ENCODE measurements around the gene NPBWR2. TPM values are rescaled to one million over a fixed set of nuclear protein-coding genes. Genes with fewer than 3 reads are reported as not detected.

The NPBWR2 gene, protein sequence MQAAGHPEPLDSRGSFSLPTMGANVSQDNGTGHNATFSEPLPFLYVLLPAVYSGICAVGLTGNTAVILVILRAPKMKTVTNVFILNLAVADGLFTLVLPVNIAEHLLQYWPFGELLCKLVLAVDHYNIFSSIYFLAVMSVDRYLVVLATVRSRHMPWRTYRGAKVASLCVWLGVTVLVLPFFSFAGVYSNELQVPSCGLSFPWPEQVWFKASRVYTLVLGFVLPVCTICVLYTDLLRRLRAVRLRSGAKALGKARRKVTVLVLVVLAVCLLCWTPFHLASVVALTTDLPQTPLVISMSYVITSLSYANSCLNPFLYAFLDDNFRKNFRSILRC
- polyA plus RNA-seq (2012; rRNA removed): not detected in 2 replicates
- polyA plus RNA-seq (2012; cell fraction: cytosol; rRNA removed): not detected in 2 replicates
- polyA plus RNA-seq (2012; cell fraction: nucleus; rRNA removed): not detected in 2 replicates

- Histone ChIP-seq H3K27me3 (ENCODE audit: insufficient read depth) (no peaks in the 10 kb centered on the region; the same call in 1 of the 2 replicates), H4K20me1 (ENCODE audit: insufficient read depth) (no peaks in the 10 kb centered on the region), H3K27ac (ENCODE audit: low read depth in 2 of 2, low read length in 1 of 2) (no peak within 1 kb of the TSS), H3F3A (replicated peaks; ENCODE audit: insufficient read depth) (no peaks in the 10 kb centered on the region), H3K79me2 (ENCODE audit: insufficient read depth) (no peaks in the 10 kb centered on the region), H3K36me3 (replicated peaks in 1 of 2; ENCODE audit: control insufficient read depth in 1 of 2, insufficient read depth in 2 of 2, low read length in 1 of 2) (no peaks in the 10 kb centered on the region), H2AFZ (ENCODE audit: low read depth) (no peak within 1 kb of the TSS), H3K9me3 (no peaks in the 10 kb centered on the region), H3K9me2 (no peaks in the 10 kb centered on the region), H3K4me1 (ENCODE audit: control insufficient read depth in 1 of 2, insufficient read depth in 2 of 2, low read depth in 1 of 2, low read length in 1 of 2) (peaks cover 0 to 18% of the 10 kb centered on the region in 2 experiments; a peak in 1 of 4 replicates), H3K4me2 (no peak within 1 kb of the TSS), H3K4me3 (ENCODE audit: low read depth in 2 of 2, low read length in 1 of 2) (no peak within 1 kb of the TSS), H3K9ac (no peak within 1 kb of the TSS)
- CTCF ChIA-PET: interaction anchor here (0.8 to 15.6 kb wide), 6 partner anchors 8 to 127 kb away, joined by 3 to 252 read pairs (median 3); partner anchors contain the start of genes LKAAEAR1, OPRL1 and RGS19
- TF ChIP-seq SIN3A (IDR thresholded peaks at IDR 0.05; ENCODE audit: borderline replicate concordance, low read depth, low read length): no peak
- no peak for TF ChIP-seq USF1 (IDR thresholded peaks at IDR 0.05; ENCODE audit: borderline replicate concordance, low read depth)
- TF ChIP-seq FOXJ3 (CRISPR knock-in tag; IDR thresholded peaks at IDR 0.05): no peak
- no peak for TF ChIP-seq EZH2phosphoT487 (IDR thresholded peaks at IDR 0.05; ENCODE audit: borderline replicate concordance, low read depth)
- no peak for TF ChIP-seq REST (IDR thresholded peaks at IDR 0.05; ENCODE audit: low read depth, low read length)
- no peak for TF ChIP-seq ELF1 (IDR thresholded peaks at IDR 0.05)
- no peak for TF ChIP-seq NFIC (IDR thresholded peaks at IDR 0.05; ENCODE audit: borderline replicate concordance)
- no peak for TF ChIP-seq TEAD4 (IDR thresholded peaks at IDR 0.05; ENCODE audit: borderline replicate concordance, insufficient read depth)
- POLR2A ChIA-PET: no interaction called here
- no peak for DNase-seq
- WGBS (ENCODE audit: low lambda C conversion rate): 58% methylated on average over 4 of the region's 22 CpGs
Observed at GRCh38 chr20:64106981-64107735, at the start of gene NPBWR2. Gene NPBWR2, minus strand, starts transcription at chr20:64107565. Its CDS starts 734 bp downstream, at chr20:64106831.

Data from SK-N-SH (cell line).